ENCODE data around the gene ENOX1.

- TF ChIP-seq SIN3A (IDR thresholded peaks at IDR 0.05; ENCODE audit: borderline replicate concordance, insufficient read depth, low read length) (no peak), POLR2AphosphoS5 (IDR thresholded peaks at IDR 0.05; ENCODE audit: low read depth, low read length) (no peak), TAF1 (IDR thresholded peaks at IDR 0.05; ENCODE audit: borderline replicate concordance, insufficient read depth, low read length) (no peak), REST (IDR thresholded peaks at IDR 0.05; ENCODE audit: insufficient read depth in 1 of 2, low read depth in 2 of 2, low read length in 2 of 2) (no peak), FOXP2 (optimal IDR thresholded peaks at IDR 0.05; ENCODE audit: borderline replicate concordance, extremely low read depth, extremely low read length, insufficient read depth) (no peak)
Measured at GRCh38 chr13:43773602-43774001, 13.2 kb downstream of the ENOX1 start.

Measured in PFSK-1 (cell line).